PC-3 (cell line): ENCODE measurements around the gene SCN5A. TPM values are rescaled to one million over a fixed set of nuclear protein-coding genes. Genes with fewer than 3 reads are reported as not detected.

Source experiments
- ATAC-seq: fragments of 200-7000 bp; cut with Tn5 transposase; 2 replicates; pipeline ENCODE4 v1.9.1; 2020; ENCODE audit warnings: mild to moderate bottlenecking, moderate library complexity
- BruUV-seq: library from RNA; stranded (reverse); fragments of 400-500 nt; replicated peaks from 2 replicates; lab custom pipeline; 2021; lab: Mats Ljungman, UMichigan
- CTCF ChIA-PET: fragments of 300-600 bp; sonication (Branson Sonifier 250); formaldehyde crosslinking; loops from one replicate; lab custom pipeline; 2022; ENCODE audit warnings: antibody characterized with exemption; lab: Charles Lee
- POLR2A ChIA-PET: fragments of 300-600 bp; sonication (Branson Sonifier 250); formaldehyde crosslinking; loops from one replicate; lab custom pipeline; 2022; ENCODE audit warnings: antibody characterized with exemption; ENCODE audit not compliant: unreplicated experiment; lab: Charles Lee
- DNase-seq: peaks from one replicate; pipeline ENCODE4 v3.0.0-alpha.2; 2015
- H2AFZ ChIP-seq: fragments of 300-600 bp; sonication (generic); 2 replicates; pipeline ENCODE4 v1.6.0; 2016; ENCODE audit warnings: antibody characterized with exemption, low read length
- H3F3A ChIP-seq: fragments of 300-600 bp; sonication (generic); one replicate; pipeline ENCODE4 v1.6.0; 2017; ENCODE audit warnings: antibody characterized with exemption, low read length, control low read depth, mild to moderate bottlenecking; ENCODE audit not compliant: unreplicated experiment
- H3K27ac ChIP-seq: fragments of 300-600 bp; sonication (generic); 2 replicates; pipeline ENCODE4 v1.5.1; 2016; ENCODE audit warnings: mild to moderate bottlenecking, low read length
- H3K27me3 ChIP-seq: fragments of 300-600 bp; sonication (generic); 2 replicates; pipeline ENCODE4 v1.6.1; 2016; ENCODE audit warnings: low read length, mixed read lengths
- H3K36me3 ChIP-seq: fragments of 300-600 bp; sonication (generic); 2 replicates; pipeline ENCODE4 v1.6.1; 2016; ENCODE audit warnings: low read depth, mixed run types, low read length, mixed read lengths
- H3K4me1 ChIP-seq: fragments of 300-600 bp; sonication (generic); 2 replicates; pipeline ENCODE4 v1.5.1; 2016; ENCODE audit warnings: low read length; ENCODE audit not compliant: insufficient read depth
- H3K4me2 ChIP-seq: fragments of 300-600 bp; sonication (generic); 2 replicates; pipeline ENCODE4 v1.6.0; 2016; ENCODE audit warnings: low read length
- H3K4me3 ChIP-seq: fragments of 300-600 bp; sonication (generic); 2 replicates; pipeline ENCODE4 v1.5.1; 2016; ENCODE audit warnings: mild to moderate bottlenecking, low read length, mixed read lengths
- H3K79me2 ChIP-seq: fragments of 300-600 bp; sonication (generic); 2 replicates; pipeline ENCODE4 v1.6.1; 2017; ENCODE audit warnings: low read length, mixed read lengths
- H3K9ac ChIP-seq: fragments of 300-600 bp; sonication (generic); 2 replicates; pipeline ENCODE4 v1.6.0; 2016; ENCODE audit warnings: mild to moderate bottlenecking, low read length
- H3K9me2 ChIP-seq: fragments of 300-600 bp; sonication (generic); replicated peaks from 2 replicates; pipeline ENCODE4 v1.6.1; 2016; ENCODE audit warnings: mixed run types, low read length, mixed read lengths
- H3K9me3 ChIP-seq: fragments of 300-600 bp; sonication (generic); 2 replicates; pipeline ENCODE4 v1.6.1; 2016; ENCODE audit warnings: low read length, mixed read lengths
- H4K20me1 ChIP-seq: fragments of 300-600 bp; sonication (generic); 2 replicates; pipeline ENCODE4 v1.6.1; 2016; ENCODE audit warnings: low read length, mixed read lengths
- EZH2 ChIP-seq: fragments of 300-600 bp; sonication (generic); IDR thresholded peaks from one replicate; pipeline ENCODE4 v1.6.1; 2017; ENCODE audit warnings: antibody characterized with exemption, mild to moderate bottlenecking, low read length; ENCODE audit not compliant: unreplicated experiment
- EZH2phosphoT487 ChIP-seq: fragments of 300-600 bp; sonication (generic); IDR thresholded peaks from 2 replicates; pipeline ENCODE4 v1.6.1; 2018; ENCODE audit warnings: mild to moderate bottlenecking, antibody characterized with exemption, low read length, borderline replicate concordance
- intact Hi-C: fragments of 100-400 bp; cut with micrococcal nuclease; formaldehyde crosslinking; loops from 2 replicates; pipeline ENCODE4 v1.9.0; 2023
- total RNA-seq: library from RNA; depleted of rRNA; stranded (reverse); fragments of >200 nt; gene quantifications from 2 replicates; pipeline ENCODE4 v1.2.3, GENCODE V29; 2014
- TF ChIP-seq, protein P1 (sequence below): fragments of 300-600 bp; sonication (generic); conservative IDR thresholded peaks from 2 replicates; pipeline ENCODE4 v1.5.1; 2017; ENCODE audit warnings: antibody characterized with exemption, low read depth, mild to moderate bottlenecking, low read length

The SCN5A gene
- total RNA-seq, 1 experiment from 2014 or later: not detected

DNA sequence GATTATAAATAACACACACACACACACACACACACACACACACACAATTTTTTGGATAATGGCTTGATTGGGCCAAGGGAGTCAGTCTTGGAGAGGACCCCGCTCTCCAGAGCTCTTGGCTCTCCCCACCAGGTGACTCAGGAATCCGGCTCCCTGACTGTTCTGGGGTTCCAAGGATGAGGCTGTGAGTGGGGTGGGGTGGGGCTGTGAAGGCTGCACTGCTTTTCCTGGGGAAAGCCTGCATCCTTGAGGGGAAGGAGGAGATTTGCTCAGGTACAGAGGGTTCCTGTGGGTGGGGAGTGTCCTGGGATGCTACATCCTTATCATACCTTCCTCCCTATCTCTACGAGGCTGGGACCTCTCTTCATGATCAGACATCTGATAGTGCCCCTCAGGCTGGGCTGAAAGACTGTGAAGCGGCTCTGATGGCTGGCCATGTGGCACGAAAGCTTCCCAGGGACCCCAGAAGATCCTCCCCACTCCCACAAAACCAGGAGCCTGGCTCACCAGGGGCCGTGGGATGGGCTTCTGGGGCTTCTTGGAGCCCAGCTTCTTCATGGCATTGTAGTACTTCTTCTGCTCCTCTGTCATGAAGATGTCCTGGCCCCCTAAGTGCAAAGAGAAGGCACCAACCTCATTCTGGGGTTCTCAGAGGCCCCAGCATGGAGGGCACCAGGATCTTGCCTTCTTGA is 94.2 kb downstream of the SCN5A start:
- no peak overlapping the region for H3K4me3 ChIP-seq
- intact Hi-C loops: no loop called here
- no TSS peak for BruUV-seq
- no peak overlapping the region for H3K27ac ChIP-seq
- H3K9me3 ChIP-seq: no peaks in the 10 kb centered on the region
- POLR2A ChIA-PET: no interaction called here
- no peaks in the 10 kb centered on the region for H3K4me1 ChIP-seq
- peaks cover 45% of the 10 kb centered on the region for H3K27me3 ChIP-seq
- no peaks in the 10 kb centered on the region for H3K79me2 ChIP-seq
- H2AFZ ChIP-seq: no peak overlapping the region
- no peak overlapping the region for H3K4me2 ChIP-seq
- no peak for ATAC-seq
- TF ChIP-seq EZH2 (no peak), EZH2phosphoT487 (no peak)
- TF ChIP-seq, protein P1, sequence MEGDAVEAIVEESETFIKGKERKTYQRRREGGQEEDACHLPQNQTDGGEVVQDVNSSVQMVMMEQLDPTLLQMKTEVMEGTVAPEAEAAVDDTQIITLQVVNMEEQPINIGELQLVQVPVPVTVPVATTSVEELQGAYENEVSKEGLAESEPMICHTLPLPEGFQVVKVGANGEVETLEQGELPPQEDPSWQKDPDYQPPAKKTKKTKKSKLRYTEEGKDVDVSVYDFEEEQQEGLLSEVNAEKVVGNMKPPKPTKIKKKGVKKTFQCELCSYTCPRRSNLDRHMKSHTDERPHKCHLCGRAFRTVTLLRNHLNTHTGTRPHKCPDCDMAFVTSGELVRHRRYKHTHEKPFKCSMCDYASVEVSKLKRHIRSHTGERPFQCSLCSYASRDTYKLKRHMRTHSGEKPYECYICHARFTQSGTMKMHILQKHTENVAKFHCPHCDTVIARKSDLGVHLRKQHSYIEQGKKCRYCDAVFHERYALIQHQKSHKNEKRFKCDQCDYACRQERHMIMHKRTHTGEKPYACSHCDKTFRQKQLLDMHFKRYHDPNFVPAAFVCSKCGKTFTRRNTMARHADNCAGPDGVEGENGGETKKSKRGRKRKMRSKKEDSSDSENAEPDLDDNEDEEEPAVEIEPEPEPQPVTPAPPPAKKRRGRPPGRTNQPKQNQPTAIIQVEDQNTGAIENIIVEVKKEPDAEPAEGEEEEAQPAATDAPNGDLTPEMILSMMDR: no peak
- CTCF ChIA-PET: no interaction called here
- no peaks in the 10 kb centered on the region for H3K9me2 ChIP-seq
- H3K36me3 ChIP-seq: no peaks in the 10 kb centered on the region
- H3F3A ChIP-seq: no peaks in the 10 kb centered on the region
- H3K9ac ChIP-seq: no peak overlapping the region
- no peaks in the 10 kb centered on the region for H4K20me1 ChIP-seq
- no peak for DNase-seq

DNA sequence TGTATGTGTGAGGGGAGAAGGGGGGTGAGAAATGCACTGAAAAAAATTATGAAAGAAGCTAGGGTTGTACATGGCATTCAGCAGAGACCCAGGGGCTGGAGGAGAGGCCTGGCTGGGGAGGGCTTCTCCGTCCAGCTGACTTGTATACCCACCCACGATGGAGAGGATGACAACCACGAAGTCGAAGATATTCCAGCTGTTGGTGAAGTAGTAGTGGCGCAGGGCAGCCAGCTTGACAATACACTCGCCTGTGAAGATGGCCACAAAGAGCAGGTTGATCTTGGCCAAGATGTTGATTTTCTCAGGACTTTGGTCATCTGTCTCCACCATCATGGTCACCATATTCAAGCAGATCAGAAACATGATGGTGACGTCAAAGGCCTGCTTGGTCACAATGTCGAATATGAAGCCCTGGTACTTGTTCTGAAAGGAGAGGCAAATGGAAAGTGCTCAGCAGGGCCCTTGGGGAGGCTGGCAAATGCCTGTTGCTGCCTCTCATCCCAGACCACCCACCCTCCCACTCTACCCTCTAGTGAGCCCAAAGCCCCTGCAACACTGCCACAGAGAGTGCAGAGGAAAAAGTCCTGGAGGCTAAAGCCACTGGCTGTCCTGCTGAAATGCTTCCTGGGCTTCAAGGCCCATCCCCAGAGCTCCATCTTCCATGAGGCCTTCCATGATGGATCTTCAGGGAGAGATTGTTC is 95.2 kb downstream of the SCN5A start:
- H3K79me2 ChIP-seq: no peaks in the 10 kb centered on the region
- DNase-seq (no peak), ATAC-seq (no peak)
- no TSS peak for BruUV-seq
- intact Hi-C loops: no loop called here
- H3K27ac ChIP-seq: no peak overlapping the region
- CTCF ChIA-PET: no interaction called here
- no peak overlapping the region for H3K4me2 ChIP-seq
- peaks cover 41% of the 10 kb centered on the region for H3K27me3 ChIP-seq
- H3K36me3 ChIP-seq: no peaks in the 10 kb centered on the region
- POLR2A ChIA-PET: no interaction called here
- H3K9me3 ChIP-seq: no peaks in the 10 kb centered on the region
- H3K4me3 ChIP-seq: no peak overlapping the region
- H4K20me1 ChIP-seq: no peaks in the 10 kb centered on the region
- H2AFZ ChIP-seq: no peak overlapping the region
- no peaks in the 10 kb centered on the region for H3F3A ChIP-seq
- TF ChIP-seq, protein P1: no peak
- no peaks in the 10 kb centered on the region for H3K9me2 ChIP-seq
- no peaks in the 10 kb centered on the region for H3K4me1 ChIP-seq
- no peak overlapping the region for H3K9ac ChIP-seq

DNA sequence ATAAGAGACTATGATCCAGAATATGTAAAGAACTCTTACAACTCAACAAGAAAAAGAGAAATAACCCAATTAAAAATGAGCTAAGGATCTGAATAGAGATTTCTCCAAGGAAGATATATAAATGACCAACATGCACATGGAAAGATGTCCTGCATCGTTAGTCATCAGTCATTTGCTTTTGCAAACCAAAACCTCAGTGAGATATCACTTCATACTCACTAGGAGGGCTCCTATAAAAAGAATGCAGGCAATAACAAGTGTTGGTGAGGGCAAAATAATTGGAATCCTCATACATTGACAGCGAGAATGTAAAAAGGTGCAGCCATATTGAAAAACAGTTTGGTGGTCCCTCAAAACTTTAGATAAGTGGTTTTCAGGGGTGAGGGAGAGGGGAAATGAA is 96.4 kb downstream of the SCN5A start:
- POLR2A ChIA-PET: no interaction called here
- no peaks in the 10 kb centered on the region for H3K9me3 ChIP-seq
- no peaks in the 10 kb centered on the region for H3K36me3 ChIP-seq
- no peaks in the 10 kb centered on the region for H3K4me1 ChIP-seq
- ATAC-seq (no peak), DNase-seq (no peak)
- BruUV-seq: no TSS peak
- no peaks in the 10 kb centered on the region for H3K9me2 ChIP-seq
- H2AFZ ChIP-seq: no peak overlapping the region
- no peak overlapping the region for H3K27ac ChIP-seq
- TF ChIP-seq, protein P1: no peak
- H3K27me3 ChIP-seq: peaks cover 36% of the 10 kb centered on the region
- H3K4me2 ChIP-seq: no peak overlapping the region
- no peak overlapping the region for H3K4me3 ChIP-seq
- H3K9ac ChIP-seq: no peak overlapping the region
- intact Hi-C loops: no loop called here
- CTCF ChIA-PET: no interaction called here
- no peaks in the 10 kb centered on the region for H4K20me1 ChIP-seq
- H3K79me2 ChIP-seq: no peaks in the 10 kb centered on the region
- H3F3A ChIP-seq: no peaks in the 10 kb centered on the region
